Vagina (tissue), 2 donors: Measurements from ENCODE around the gene G3BP1.

Experiments
- CTCF ChIP-seq, 3 experiments: fragments of 450-650 bp in 2 of 3; fragments of 200-600 bp in 1 of 3; sonication (generic) in 1 of 3; IDR thresholded peaks; one replicate each; pipeline ENCODE4 v1.5.1; 2017 to 2019; ENCODE audit warnings: antibody characterized with exemption in 3 of 3, mild to moderate bottlenecking in 2 of 3, moderate library complexity in 2 of 3
- POLR2AphosphoS5 ChIP-seq, 2 donors: sonication (generic); formaldehyde crosslinking; IDR thresholded peaks; one replicate each; pipeline ENCODE4 v1.9.0; 2017; ENCODE audit warnings: antibody characterized with exemption in 2 of 2, mild to moderate bottlenecking in 2 of 2, low read depth in 1 of 2; ENCODE audit not compliant: insufficient read depth in 1 of 2

GRCh38 chr5:151751593-151751992, 20.2 kb upstream of the G3BP1 start:
- TF ChIP-seq CTCF (IDR thresholded peaks at IDR 0.05) (no peak), POLR2AphosphoS5 (IDR thresholded peaks at IDR 0.05; ENCODE audit: insufficient read depth in 1 of 2, low read depth in 1 of 2) (no peak)
